Measurements from ENCODE around the gene COL6A6. TPM values are rescaled to one million over a fixed set of nuclear protein-coding genes. Genes with fewer than 3 reads are reported as not detected.

The COL6A6 gene
- total RNA-seq, 2 donors from 2014 or later: not detected

Other genes with a start within 250 kb of the COL6A6 start
- not detected for gene COL6A5, start 171.5 kb upstream of the COL6A6 start, total RNA-seq
- gene PIK3R4, start 229.7 kb downstream of the COL6A6 start, total RNA-seq: 10 to 100 TPM; 23.3 to 32.4 TPM